GM12874 (cell line): ENCODE data around the gene CDH4.

Experiments
- CTCF ChIP-seq: IDR thresholded peaks from 2 replicates; pipeline ENCODE4 v1.5.1; 2011; ENCODE audit warnings: low read depth, mild to moderate bottlenecking, control low read depth, low read length, moderate library complexity; ENCODE audit not compliant: insufficient read depth

Gene CDH4

GRCh38 chr20:61566691-61567090 is 314.6 kb downstream of the CDH4 start:
- no peak for TF ChIP-seq CTCF

- TF ChIP-seq CTCF: no peak
Measured at GRCh38 chr20:61567204-61567603, 315.1 kb downstream of the CDH4 start.

GRCh38 chr20:61569825-61570224 is 317.8 kb downstream of the CDH4 start:
- no peak for TF ChIP-seq CTCF

- TF ChIP-seq CTCF: no peak
Measured at GRCh38 chr20:61570646-61571195, 318.7 kb downstream of the CDH4 start.

GRCh38 chr20:61571221-61571620 is 319.2 kb downstream of the CDH4 start:
- no peak for TF ChIP-seq CTCF

- TF ChIP-seq CTCF: no peak
Measured at GRCh38 chr20:61571916-61572711, 320.1 kb downstream of the CDH4 start.

- no peak for TF ChIP-seq CTCF
Measured at GRCh38 chr20:61572789-61573188, 320.7 kb downstream of the CDH4 start.
